Vagina (tissue), 2 donors: Measurements from ENCODE around the gene ABCA9.

Experiments used
- CTCF ChIP-seq, 3 experiments: fragments of 450-650 bp in 2 of 3; fragments of 200-600 bp in 1 of 3; sonication (generic) in 1 of 3; IDR thresholded peaks; one replicate each; pipeline ENCODE4 v1.5.1; 2017 to 2019; ENCODE audit warnings: antibody characterized with exemption in 3 of 3, mild to moderate bottlenecking in 2 of 3, moderate library complexity in 2 of 3
- POLR2AphosphoS5 ChIP-seq, 2 donors: sonication (generic); formaldehyde crosslinking; IDR thresholded peaks; one replicate each; pipeline ENCODE4 v1.9.0; 2017; ENCODE audit warnings: antibody characterized with exemption in 2 of 2, mild to moderate bottlenecking in 2 of 2, low read depth in 1 of 2; ENCODE audit not compliant: insufficient read depth in 1 of 2

GRCh38 chr17:69048634-69049033 is 12.1 kb downstream of the ABCA9 start:
- no peak for TF ChIP-seq CTCF (IDR thresholded peaks at IDR 0.05)
- TF ChIP-seq POLR2AphosphoS5 (IDR thresholded peaks at IDR 0.05; ENCODE audit: insufficient read depth in 1 of 2, low read depth in 1 of 2) = no peak
